Ovary (tissue), 9 donors: Measurements from ENCODE around the gene PYDC1. TPM values are rescaled to one million over a fixed set of nuclear protein-coding genes. Genes with fewer than 3 reads are reported as not detected.

Experiments
- DNase-seq, 5 donors: peaks; one replicate each; pipeline ENCODE4 v3.0.0-alpha.2; 2019 to 2020
- H3K27ac ChIP-seq, 2 donors: fragments of 200-600 bp; one replicate each; pipeline versions ENCODE4 v1.5.1 to v1.8.0; 2019 to 2022
- H3K27me3 ChIP-seq: fragments of 200-600 bp; one replicate; pipeline ENCODE4 v1.8.0; 2022
- H3K36me3 ChIP-seq: fragments of 200-600 bp; sonication (generic); one replicate; pipeline ENCODE4 v1.5.1; 2019
- H3K4me1 ChIP-seq: one replicate; pipeline ENCODE4 v1.8.1; 2013; ENCODE audit warnings: mild to moderate bottlenecking, moderate library complexity; ENCODE audit not compliant: insufficient read depth
- H3K4me3 ChIP-seq: fragments of 200-600 bp; sonication (generic); one replicate; pipeline ENCODE4 v1.5.1; 2017
- H3K9me3 ChIP-seq, 2 donors: fragments of 200-600 bp in 1 of 2; sonication (generic) in 1 of 2; one replicate each; pipeline versions ENCODE4 v1.5.1 to v1.8.1; 2013 to 2019; ENCODE audit warnings: mild to moderate bottlenecking in 1 of 2, moderate library complexity in 1 of 2
- EP300 ChIP-seq: sonication (generic); formaldehyde crosslinking; IDR thresholded peaks from one replicate; pipeline ENCODE4 v1.6.1; 2017; ENCODE audit warnings: antibody characterized with exemption
- POLR2A ChIP-seq: fragments of 450-650 bp; IDR thresholded peaks from one replicate; pipeline ENCODE4 v1.6.1; 2017; ENCODE audit warnings: antibody characterized with exemption, mild to moderate bottlenecking, moderate library complexity
- WGBS, 3 donors: extraction: QIAGEN DNeasy Blood & Tissue Kit in 1 of 3; methylation state at CpG; one replicate each; pipeline versions ENCODE4 v1.1.5 to v1.1.7; 2013 to 2017; 5-methylcytosine and 5-hydroxymethylcytosine counted together
- intact Hi-C, 4 donors: fragments of 100-400 bp; cut with DNase I; formaldehyde crosslinking; loops; one replicate each; pipeline versions ENCODE4 v1.11.0 to v1.15.1; 2022 to 2023
- polyA plus RNA-seq, 2 donors: library from polyadenylated mRNA; stranded (reverse); fragments of 200-250 nt in 1 of 2; fragments of 350-450 nt in 1 of 2; fragmentation: Illumina TruSeq in 1 of 2; extraction: RNeasy Lipid Tissue Mini Kit (QIAGEN cat#74804) in 1 of 2; gene quantifications; one replicate each; pipeline ENCODE4 v1.2.3, GENCODE V29; 2013 to 2014
- total RNA-seq, 7 donors: library from RNA; depleted of rRNA in 2 of 7; stranded (reverse); fragments of >200 nt in 2 of 7; fragmentation: NEBNext Ultra II Directional in 3 of 7; extraction: Animal tissue kit (Norgen Biotek cat#: 25700) in 3 of 7; gene quantifications; one replicate each; pipeline versions ENCODE4 v1.1.0 to v1.2.4, GENCODE V29; 2016 to 2023
- TF ChIP-seq, protein P1 (sequence below), 3 donors: fragments of 450-650 bp in 2 of 3; fragments of 200-600 bp in 1 of 3; IDR thresholded peaks; one replicate each; pipeline versions ENCODE4 v1.5.1 to v1.8.0; 2016 to 2022; ENCODE audit warnings: antibody characterized with exemption in 3 of 3, mild to moderate bottlenecking in 1 of 3
- donor health status: DM: no; HTN: no; CAD: no; lungs with moderate emphysema.
- donor health status: DM: no; HTN: no; CAD: no.
- donor health status: Bipolar disorder and iron deficiency.
- donor health status: DM: yes; HTN: yes; CAD: no.
- donor health status: DM: no; HTN: no; CAD: no.
- donor health status: DM: yes; HTN: yes; CAD: no.

Gene PYDC1
- total and polyA plus RNA-seq, 9 donors, result not detected

DNA sequence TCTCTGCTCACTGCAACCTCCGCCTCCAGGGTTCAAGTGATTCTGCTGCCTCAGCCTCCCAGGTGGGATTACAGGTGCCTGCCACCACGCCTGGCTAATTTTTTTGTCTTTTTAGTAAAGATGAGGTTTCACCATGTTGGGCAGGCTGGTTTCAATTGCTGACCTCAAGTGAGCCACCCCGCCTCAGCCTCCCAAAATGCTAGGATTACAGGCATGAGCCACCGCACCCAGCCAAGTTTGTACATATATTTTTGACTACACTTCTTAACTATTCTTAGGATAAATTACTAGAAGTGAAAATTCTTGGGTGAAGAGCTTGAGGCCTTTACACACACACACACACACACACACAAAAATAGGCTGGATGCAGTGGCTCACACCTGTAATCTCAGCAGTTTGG, 41.4 kb upstream of the PYDC1 start:
- no peak overlapping the region for H3K27ac ChIP-seq
- WGBS, 3 donors, result 81 to 85% (median 83%) methylated on average over 4 of the region's 4 CpGs
- intact Hi-C loops, result no loop called here
- H3K9me3 ChIP-seq, result no peaks in the 10 kb centered on the region
- TF ChIP-seq EP300 (no peak), POLR2A (no peak)
- TF ChIP-seq, protein P1, sequence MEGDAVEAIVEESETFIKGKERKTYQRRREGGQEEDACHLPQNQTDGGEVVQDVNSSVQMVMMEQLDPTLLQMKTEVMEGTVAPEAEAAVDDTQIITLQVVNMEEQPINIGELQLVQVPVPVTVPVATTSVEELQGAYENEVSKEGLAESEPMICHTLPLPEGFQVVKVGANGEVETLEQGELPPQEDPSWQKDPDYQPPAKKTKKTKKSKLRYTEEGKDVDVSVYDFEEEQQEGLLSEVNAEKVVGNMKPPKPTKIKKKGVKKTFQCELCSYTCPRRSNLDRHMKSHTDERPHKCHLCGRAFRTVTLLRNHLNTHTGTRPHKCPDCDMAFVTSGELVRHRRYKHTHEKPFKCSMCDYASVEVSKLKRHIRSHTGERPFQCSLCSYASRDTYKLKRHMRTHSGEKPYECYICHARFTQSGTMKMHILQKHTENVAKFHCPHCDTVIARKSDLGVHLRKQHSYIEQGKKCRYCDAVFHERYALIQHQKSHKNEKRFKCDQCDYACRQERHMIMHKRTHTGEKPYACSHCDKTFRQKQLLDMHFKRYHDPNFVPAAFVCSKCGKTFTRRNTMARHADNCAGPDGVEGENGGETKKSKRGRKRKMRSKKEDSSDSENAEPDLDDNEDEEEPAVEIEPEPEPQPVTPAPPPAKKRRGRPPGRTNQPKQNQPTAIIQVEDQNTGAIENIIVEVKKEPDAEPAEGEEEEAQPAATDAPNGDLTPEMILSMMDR (IDR thresholded peaks at IDR 0.05), result no peak
- no peak overlapping the region for H3K4me3 ChIP-seq
- no peak for DNase-seq
- no peaks in the 10 kb centered on the region for H3K27me3 ChIP-seq
- no peaks in the 10 kb centered on the region for H3K4me1 ChIP-seq
- no peaks in the 10 kb centered on the region for H3K36me3 ChIP-seq

DNA sequence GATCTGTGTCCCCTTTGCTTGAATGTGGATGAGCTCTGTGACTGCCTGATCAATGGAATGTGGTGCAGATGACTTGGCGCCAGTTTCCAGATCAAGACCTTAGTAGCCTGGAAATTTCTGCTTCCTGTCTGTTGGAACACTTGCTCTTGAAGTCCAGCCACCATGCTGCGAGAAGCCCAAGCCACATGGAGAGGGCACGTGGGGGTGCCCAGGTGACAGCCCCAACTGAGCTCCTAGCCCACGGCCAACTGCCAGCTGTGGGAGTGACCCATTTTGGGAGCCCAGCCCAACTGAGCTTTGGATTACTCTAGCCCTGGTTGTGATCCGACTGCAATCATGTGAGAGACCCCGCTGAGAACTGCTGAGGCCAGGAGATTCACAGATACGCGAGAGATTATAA, 39.5 kb upstream of the PYDC1 start:
- TF ChIP-seq POLR2A, result no peak
- TF ChIP-seq EP300, result no peak
- WGBS, 3 donors, result 61 to 70% (median 68%) methylated on average over 8 of the region's 8 CpGs
- Histone ChIP-seq H3K36me3 (no peaks in the 10 kb centered on the region), H3K4me1 (no peaks in the 10 kb centered on the region), H3K9me3 (no peaks in the 10 kb centered on the region), H3K27me3 (no peaks in the 10 kb centered on the region), H3K4me3 (no peak overlapping the region), H3K27ac (no peak overlapping the region)
- intact Hi-C loops, result no loop called here
- DNase-seq, result no peak

DNA sequence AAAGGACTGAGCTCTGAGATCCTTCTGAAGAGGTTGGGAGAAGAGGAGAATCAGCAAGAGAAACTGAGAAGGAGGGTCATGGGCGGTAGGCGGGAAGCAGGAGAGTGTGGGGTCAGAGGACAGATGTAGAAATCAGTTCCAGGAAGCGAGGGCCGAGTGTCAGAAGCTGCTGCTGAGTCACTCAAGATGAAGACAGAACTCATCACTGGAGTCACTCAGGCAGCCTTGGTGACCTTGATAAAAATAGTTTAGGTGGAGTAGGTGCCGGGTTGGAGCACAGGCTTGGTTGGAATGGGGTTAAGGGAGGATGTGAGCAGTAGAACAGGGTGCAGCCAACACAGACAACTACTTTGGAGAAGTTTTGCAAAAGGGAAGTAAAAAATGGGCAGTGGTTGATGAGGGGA, 36.7 kb upstream of the PYDC1 start:
- Histone ChIP-seq H3K4me1 (no peaks in the 10 kb centered on the region), H3K36me3 (no peaks in the 10 kb centered on the region), H3K27me3 (no peaks in the 10 kb centered on the region), H3K27ac (no peak overlapping the region), H3K9me3 (no peaks in the 10 kb centered on the region), H3K4me3 (no peak overlapping the region)
- no peak for DNase-seq
- no peak for TF ChIP-seq POLR2A
- TF ChIP-seq, protein P1 (IDR thresholded peaks at IDR 0.05), result no peak
- no peak for TF ChIP-seq EP300
- intact Hi-C loops, result no loop called here
- 40 to 59% (median 48%) methylated on average over 5 of the region's 5 CpGs for WGBS, 3 donors

DNA sequence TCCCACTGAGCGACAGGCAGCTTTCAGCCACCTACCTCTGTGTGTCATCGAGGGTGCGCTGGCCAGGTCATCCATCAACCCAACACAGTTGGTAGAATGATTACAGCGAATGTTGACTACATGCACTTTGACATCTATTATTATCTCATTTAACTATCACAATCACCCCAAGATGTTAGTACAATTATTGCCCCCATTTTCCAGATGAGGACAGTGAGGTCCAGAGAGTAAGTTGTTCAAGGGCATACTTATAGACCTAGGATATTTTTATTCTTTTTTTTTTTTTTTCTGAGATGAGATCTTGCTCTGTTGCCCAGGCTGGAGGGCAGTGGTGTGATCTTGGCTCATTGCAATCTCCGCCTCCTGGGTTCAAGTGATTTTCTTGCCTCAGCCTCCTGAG, 34.5 kb upstream of the PYDC1 start:
- H3K27ac ChIP-seq, result no peak overlapping the region
- no peak overlapping the region for H3K4me3 ChIP-seq
- TF ChIP-seq POLR2A (no peak), EP300 (no peak)
- TF ChIP-seq, protein P1 (IDR thresholded peaks at IDR 0.05), result no peak
- WGBS, 3 donors, result 95 to 98% (median 96%) methylated on average over 5 of the region's 5 CpGs
- H3K9me3 ChIP-seq, result no peaks in the 10 kb centered on the region
- DNase-seq, result no peak
- intact Hi-C loops, result no loop called here
- no peaks in the 10 kb centered on the region for H3K4me1 ChIP-seq
- no peaks in the 10 kb centered on the region for H3K27me3 ChIP-seq
- H3K36me3 ChIP-seq, result no peaks in the 10 kb centered on the region

DNA sequence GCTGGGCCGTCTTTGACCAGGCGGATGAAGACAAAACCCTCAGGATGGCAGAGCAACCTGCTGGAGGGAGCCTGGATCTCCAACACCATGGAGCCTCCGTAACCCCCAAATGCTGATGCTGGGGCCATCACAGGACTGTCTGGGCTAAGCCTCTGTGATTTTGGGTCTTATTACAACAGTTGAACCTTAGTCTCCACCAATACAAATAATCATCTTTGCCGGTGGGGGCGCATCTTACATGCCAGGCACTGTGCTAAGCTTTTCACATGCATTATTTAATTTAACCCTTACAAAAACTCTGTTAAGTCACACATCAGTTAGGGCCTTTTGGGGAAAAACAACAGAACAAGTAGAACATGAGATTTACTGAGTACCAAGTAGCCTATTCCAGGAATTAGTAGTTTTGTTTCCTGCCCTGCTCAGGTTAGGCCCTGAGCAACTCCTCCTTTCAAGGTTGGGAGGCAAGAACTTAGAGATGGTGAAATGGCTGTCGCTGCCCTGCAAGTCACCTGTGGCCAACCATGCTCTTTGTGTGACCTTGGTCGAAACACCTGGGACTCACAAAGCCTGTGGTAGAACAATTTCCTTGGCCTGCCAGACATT, 33.9 kb upstream of the PYDC1 start:
- no peaks in the 10 kb centered on the region for H3K4me1 ChIP-seq
- no peaks in the 10 kb centered on the region for H3K9me3 ChIP-seq
- H3K27ac ChIP-seq, result no peak overlapping the region
- TF ChIP-seq EP300, result no peak
- TF ChIP-seq, protein P1 (IDR thresholded peaks at IDR 0.05), result no peak
- no peak for TF ChIP-seq POLR2A
- intact Hi-C loops, result no loop called here
- H3K4me3 ChIP-seq, result no peak overlapping the region
- WGBS, 3 donors, result 83 to 84% (median 84%) methylated on average over 7 of the region's 7 CpGs
- DNase-seq, result no peak
- H3K36me3 ChIP-seq, result no peaks in the 10 kb centered on the region
- H3K27me3 ChIP-seq, result no peaks in the 10 kb centered on the region
